ENCODE data around the gene GATAD2A.
"Not testable (repeated sequence)": the region's sequence is repeated elsewhere in the genome, so short reads cannot be mapped to it uniquely, and the experiment has no call there.

Gene GATAD2A

DNA sequence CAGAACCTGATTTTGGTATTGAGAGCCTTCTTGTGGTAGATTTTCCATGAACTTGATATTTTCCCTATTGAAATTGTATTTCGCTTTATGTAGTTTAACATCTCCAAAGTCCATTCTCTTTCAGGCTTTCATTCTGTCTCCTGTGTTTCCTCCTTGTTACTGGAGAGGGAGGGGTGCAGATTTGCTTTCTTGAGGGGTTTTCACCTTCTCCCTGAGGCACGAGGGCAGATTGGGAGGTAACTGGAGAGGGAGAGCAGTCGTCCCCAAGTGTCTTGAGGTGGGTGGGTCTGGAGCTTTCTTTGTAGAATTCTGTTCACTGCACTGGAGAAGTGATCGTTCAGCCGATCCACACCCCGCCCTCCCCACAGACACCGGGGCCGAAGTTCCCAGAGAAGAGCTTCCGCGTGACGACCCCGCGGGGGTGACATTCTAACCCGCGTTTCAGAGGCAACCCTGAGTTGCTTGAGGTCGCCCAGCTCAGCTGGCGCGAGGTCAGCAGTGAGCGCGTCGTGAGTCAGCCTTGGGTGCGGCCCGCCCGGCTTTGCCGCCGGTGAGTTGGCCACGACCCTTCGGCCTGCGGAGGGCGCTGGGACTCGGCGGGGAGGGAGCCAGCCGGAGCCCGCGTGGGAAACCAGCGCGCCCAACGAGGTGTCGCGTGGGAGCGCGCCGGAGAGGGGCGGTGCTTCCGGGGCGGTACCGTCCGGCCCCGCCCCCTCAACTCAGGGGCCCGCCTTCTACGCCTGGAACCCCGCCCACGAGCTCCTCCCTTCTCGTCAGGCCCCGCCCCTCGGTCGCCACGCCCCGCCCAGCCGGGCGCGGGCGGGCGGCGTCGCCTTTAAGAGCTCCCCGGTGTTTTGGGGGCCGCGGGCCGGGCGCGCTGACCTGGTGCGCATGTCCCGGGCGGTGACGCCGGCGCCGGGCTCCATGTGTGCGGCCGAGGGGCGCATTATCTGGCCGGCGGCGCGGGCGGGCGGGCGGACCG is at the start of gene GATAD2A:
GATAD2A (plus strand) TSS at position 797 of the 982 bp plus-strand sequence. CDS start 59,671 bp downstream, outside the sequence.
- Mint-ChIP-seq H3K4me3 (peak within 1 kb of the TSS; percentile 92), H3K27me3 (ENCODE audit: low read depth) (no peaks in the 10 kb centered on the region), H3K27ac (peak within 1 kb of the TSS; percentile 92), H3K9me3 (no peaks in the 10 kb centered on the region), H3K36me3 (ENCODE audit: low read depth) (peaks cover 3% of the 10 kb centered on the region), H3K4me1 (ENCODE audit: low read depth) (peaks cover 47% of the 10 kb centered on the region)

DNA sequence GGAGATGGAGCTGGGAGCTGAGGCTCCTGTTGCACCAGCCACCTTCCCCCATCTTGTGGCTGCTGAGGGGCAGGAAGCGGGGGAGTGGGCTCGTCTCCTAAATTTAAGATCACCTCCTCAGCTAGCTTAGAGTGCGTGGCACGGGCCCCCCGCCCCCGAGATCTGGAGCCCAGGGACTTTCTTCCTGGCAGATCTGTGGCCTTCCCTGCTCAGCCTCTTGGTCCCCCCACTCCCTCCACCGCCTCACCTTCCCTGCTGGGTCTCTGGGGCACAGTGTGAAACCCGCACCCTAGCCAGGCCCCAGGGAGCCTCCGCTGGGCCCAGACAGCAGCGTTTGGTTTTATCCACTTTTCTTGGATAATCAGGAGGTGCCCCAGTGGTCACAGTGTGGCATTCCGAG is 49.0 kb upstream of the GATAD2A start:
- Mint-ChIP-seq H3K27me3 (ENCODE audit: low read depth) (no peaks in the 10 kb centered on the region), H3K27ac (no peak overlapping the region), H3K36me3 (ENCODE audit: low read depth) (peaks cover 19% of the 10 kb centered on the region), H3K9me3 (no peaks in the 10 kb centered on the region), H3K4me1 (ENCODE audit: low read depth) (peaks cover 19% of the 10 kb centered on the region), H3K4me3 (no peak overlapping the region)

DNA sequence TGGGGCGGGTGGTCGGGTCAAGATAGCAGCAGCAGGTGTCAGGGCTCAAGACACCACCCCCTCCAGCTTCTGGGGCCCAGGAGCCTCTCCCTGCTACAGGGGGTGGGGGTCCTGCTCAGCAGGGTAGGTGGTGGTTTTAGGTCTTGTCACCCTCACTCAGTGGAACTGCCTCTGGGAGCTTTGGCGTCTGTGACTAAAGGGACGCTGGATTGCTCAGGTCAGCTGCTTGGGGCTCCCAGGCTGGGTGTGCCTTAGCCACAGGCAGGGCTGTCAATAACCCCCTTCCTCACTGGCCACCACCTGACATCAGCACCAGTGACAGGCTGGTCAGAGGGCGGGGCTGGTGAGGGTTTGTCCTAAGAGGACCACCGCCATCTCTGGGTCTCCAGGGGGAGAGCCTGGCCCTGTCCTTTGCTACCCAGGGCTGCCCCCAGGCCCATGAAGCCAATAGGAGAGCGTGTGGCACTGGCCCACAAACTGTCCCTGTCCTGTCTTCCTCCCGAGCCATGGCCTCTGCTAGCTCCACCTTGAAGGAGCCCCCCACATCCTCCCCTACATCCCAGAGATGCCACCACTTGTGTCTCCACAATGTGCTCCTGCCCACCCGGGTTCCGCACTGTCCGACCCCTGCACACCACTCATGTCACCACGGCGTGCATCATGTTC is 48.4 kb upstream of the GATAD2A start:
- Mint-ChIP-seq H3K27me3 (ENCODE audit: low read depth) (no peaks in the 10 kb centered on the region), H3K36me3 (ENCODE audit: low read depth) (peaks cover 17% of the 10 kb centered on the region), H3K4me3 (no peak overlapping the region), H3K27ac (no peak overlapping the region), H3K9me3 (no peaks in the 10 kb centered on the region), H3K4me1 (ENCODE audit: low read depth) (peaks cover 20% of the 10 kb centered on the region)

- Mint-ChIP-seq H3K4me1 (ENCODE audit: low read depth) (peaks cover 27% of the 10 kb centered on the region), H3K36me3 (ENCODE audit: low read depth) (peaks cover 6% of the 10 kb centered on the region), H3K27me3 (ENCODE audit: low read depth) (no peaks in the 10 kb centered on the region), H3K9me3 (no peaks in the 10 kb centered on the region), H3K27ac (peak overlapping the region; percentile 68), H3K4me3 (no peak overlapping the region)
Observed at GRCh38 chr19:19361075-19361594, 44.3 kb upstream of the GATAD2A start.

DNA sequence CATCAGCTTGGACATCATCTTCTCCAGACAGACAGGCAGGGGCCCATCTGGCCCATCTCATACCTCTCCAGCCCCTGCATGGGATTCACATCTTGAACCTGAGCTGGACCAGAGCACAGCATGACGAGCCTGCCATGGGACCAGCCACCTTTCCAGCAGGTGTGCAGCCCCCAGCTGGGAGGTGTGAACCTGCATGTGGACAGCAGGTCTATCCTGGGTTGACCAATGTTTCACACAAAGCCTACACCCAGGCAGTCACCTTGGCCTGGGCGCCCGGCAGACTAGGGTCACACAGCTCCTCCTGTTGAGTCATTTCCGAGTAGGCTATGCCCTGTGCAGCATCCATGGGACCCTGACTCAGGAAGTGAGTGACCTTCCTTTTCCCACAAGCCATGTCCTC is 43.4 kb upstream of the GATAD2A start:
- H3K4me1 Mint-ChIP-seq (ENCODE audit: low read depth), result peaks cover 30% of the 10 kb centered on the region
- peak overlapping the region; percentile 41 for H3K27ac Mint-ChIP-seq
- H3K4me3 Mint-ChIP-seq, result no peak overlapping the region
- peaks cover 6% of the 10 kb centered on the region for H3K36me3 Mint-ChIP-seq (ENCODE audit: low read depth)
- no peaks in the 10 kb centered on the region for H3K9me3 Mint-ChIP-seq
- H3K27me3 Mint-ChIP-seq (ENCODE audit: low read depth), result no peaks in the 10 kb centered on the region

GRCh38 chr19:19366434-19367396 is 38.8 kb upstream of the GATAD2A start:
- Mint-ChIP-seq H3K4me1 (ENCODE audit: low read depth) (peaks cover 12% of the 10 kb centered on the region), H3K36me3 (ENCODE audit: low read depth) (no peaks in the 10 kb centered on the region), H3K27me3 (ENCODE audit: low read depth) (no peaks in the 10 kb centered on the region), H3K9me3 (no peaks in the 10 kb centered on the region), H3K4me3 (peak overlapping the region; percentile 21), H3K27ac (peak overlapping the region; percentile 65)

GRCh38 chr19:19368087-19368486 is 37.4 kb upstream of the GATAD2A start:
- H3K4me3 Mint-ChIP-seq, result no peak overlapping the region

DNA sequence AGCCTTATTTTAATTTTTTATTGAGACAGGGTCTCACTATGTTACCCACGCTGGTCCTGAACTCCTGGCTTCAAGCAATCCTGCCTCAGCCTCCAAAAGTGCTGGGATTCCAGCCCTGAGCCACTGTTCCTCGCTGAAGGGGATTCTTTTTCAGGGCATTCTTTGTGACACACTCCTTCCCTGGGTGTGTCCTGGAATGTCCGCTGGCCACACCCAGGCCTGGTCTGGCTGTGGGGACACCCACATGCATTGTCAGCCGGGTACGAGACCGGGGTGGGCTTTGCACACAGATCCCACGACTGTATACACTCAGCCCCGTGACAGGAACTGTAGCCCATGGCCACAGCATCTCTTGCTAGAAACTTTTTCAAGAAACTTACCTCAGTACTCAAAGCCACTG is 34.4 kb upstream of the GATAD2A start:
- no peaks in the 10 kb centered on the region for H3K27me3 Mint-ChIP-seq (ENCODE audit: low read depth)
- no peak overlapping the region for H3K27ac Mint-ChIP-seq
- no peaks in the 10 kb centered on the region for H3K36me3 Mint-ChIP-seq (ENCODE audit: low read depth)
- H3K4me3 Mint-ChIP-seq, result no peak overlapping the region
- H3K9me3 Mint-ChIP-seq, result no peaks in the 10 kb centered on the region
- peaks cover 11% of the 10 kb centered on the region for H3K4me1 Mint-ChIP-seq (ENCODE audit: low read depth)

More at GRCh38 chr19:19368087-19368486, 37.4 kb upstream of the GATAD2A start:
- no peaks in the 10 kb centered on the region for H3K9me3 Mint-ChIP-seq
- H3K36me3 Mint-ChIP-seq (ENCODE audit: low read depth), result no peaks in the 10 kb centered on the region
- no peaks in the 10 kb centered on the region for H3K27me3 Mint-ChIP-seq (ENCODE audit: low read depth)
- H3K4me1 Mint-ChIP-seq (ENCODE audit: low read depth), result peaks cover 16% of the 10 kb centered on the region
- no peak overlapping the region for H3K27ac Mint-ChIP-seq

- Mint-ChIP-seq H3K9me3 (no peaks in the 10 kb centered on the region), H3K4me3 (peak overlapping the region; percentile 42), H3K36me3 (ENCODE audit: low read depth) (no peaks in the 10 kb centered on the region), H3K27me3 (ENCODE audit: low read depth) (no peaks in the 10 kb centered on the region), H3K4me1 (ENCODE audit: low read depth) (peaks cover 7% of the 10 kb centered on the region), H3K27ac (peak overlapping the region; percentile 89)
Observed at GRCh38 chr19:19372656-19373416, 32.6 kb upstream of the GATAD2A start.

DNA sequence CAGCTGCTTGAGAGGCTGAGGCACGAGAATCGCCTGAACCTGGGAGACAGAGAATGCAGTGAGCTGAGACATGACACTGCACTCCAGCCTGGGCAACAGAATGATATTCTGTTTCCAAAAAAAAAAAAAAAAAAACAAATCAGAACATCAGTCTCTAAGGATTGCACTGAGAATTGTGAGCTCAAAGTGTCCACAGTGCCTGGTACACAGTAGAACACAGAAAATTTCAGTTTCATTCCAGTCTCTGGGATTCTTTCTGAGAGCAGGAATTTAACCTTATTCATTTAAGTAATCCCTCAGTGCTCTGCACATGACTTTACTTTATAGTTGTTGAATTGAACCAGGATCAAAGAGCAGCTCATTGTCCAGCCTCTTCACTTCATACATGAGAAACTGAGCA is 25.9 kb upstream of the GATAD2A start:
- H3K4me1 Mint-ChIP-seq (ENCODE audit: low read depth), result peaks cover 6% of the 10 kb centered on the region
- H3K9me3 Mint-ChIP-seq, result no peaks in the 10 kb centered on the region
- H3K4me3 Mint-ChIP-seq, result no peak overlapping the region
- no peaks in the 10 kb centered on the region for H3K27me3 Mint-ChIP-seq (ENCODE audit: low read depth)
- no peaks in the 10 kb centered on the region for H3K36me3 Mint-ChIP-seq (ENCODE audit: low read depth)
- no peak overlapping the region for H3K27ac Mint-ChIP-seq

- H3K4me1 Mint-ChIP-seq (ENCODE audit: low read depth); H3K27ac Mint-ChIP-seq; H3K36me3 Mint-ChIP-seq (ENCODE audit: low read depth); H3K27me3 Mint-ChIP-seq (ENCODE audit: low read depth); H3K4me3 Mint-ChIP-seq; H3K9me3 Mint-ChIP-seq: not testable (repeated sequence)
Observed at GRCh38 chr19:19380316-19380715, 25.2 kb upstream of the GATAD2A start.

- Mint-ChIP-seq H3K4me1 (ENCODE audit: low read depth) (peaks cover 6% of the 10 kb centered on the region), H3K27ac (no peak overlapping the region), H3K36me3 (ENCODE audit: low read depth) (no peaks in the 10 kb centered on the region), H3K27me3 (ENCODE audit: low read depth) (no peaks in the 10 kb centered on the region), H3K9me3 (no peaks in the 10 kb centered on the region), H3K4me3 (no peak overlapping the region)
Observed at GRCh38 chr19:19381007-19381926, 24.2 kb upstream of the GATAD2A start.

All from T-helper 1 cell treated with Interleukin-12 subunit alpha and Interleukin-12 subunit beta and Interleukin-4 antibody, amounts not matched to agents 30 μg/mL and 1 μg/mL, for 36 hours (primary cell).